ENCODE results near the gene TEX35.

- no peak for TF ChIP-seq EZH2 (IDR thresholded peaks at IDR 0.05; ENCODE audit: insufficient read depth, poor library complexity, severe bottlenecking)
- TF ChIP-seq EZH2phosphoT487 (IDR thresholded peaks at IDR 0.05; ENCODE audit: insufficient read depth, low read depth), result no peak
These were observed 38.4 kb downstream of the TEX35 start for GRCh38 chr1:178551307-178551706.

Data from GM23248 (cell line).